GM19468 (cell line): ENCODE measurements around the gene TPM2.
A peak's percentile ranks its signal among the peaks of the same experiment; 100 is the strongest.

Experiments used
- ATAC-seq: cut with Tn5 transposase; IDR thresholded peaks from one replicate; pipeline ENCODE4 v1.9.1; 2021; ENCODE audit warnings: mild to moderate bottlenecking, moderate library complexity, moderate number of reproducible peaks; ENCODE audit not compliant: unreplicated experiment; ENCODE audit errors: extremely low read depth

TPM2 gene

GRCh38 chr9:35680331-35681105, 9.2 kb downstream of the TPM2 start:
- ATAC-seq = no peak

GRCh38 chr9:35679766-35680330, 9.9 kb downstream of the TPM2 start:
- ATAC-seq = no peak

GRCh38 chr9:35679091-35679490, 10.6 kb downstream of the TPM2 start:
- no peak for ATAC-seq

- no peak for ATAC-seq
Observed at GRCh38 chr9:35675732-35676392, 13.9 kb downstream of the TPM2 start.

- no peak for ATAC-seq
Observed at GRCh38 chr9:35675204-35675603, 14.5 kb downstream of the TPM2 start.

- no peak for ATAC-seq
Observed at GRCh38 chr9:35674025-35674361, 15.7 kb downstream of the TPM2 start.

- ATAC-seq = no peak
Observed at GRCh38 chr9:35673132-35674024, 16.3 kb downstream of the TPM2 start, which contains the start of gene CA9. CA9 (plus strand) TSS chr9:35673928; CDS start chr9:35673960, 32 bp downstream.

- no peak for ATAC-seq
Observed at GRCh38 chr9:35669331-35670145, 20.2 kb downstream of the TPM2 start.

- ATAC-seq = no peak
Observed at GRCh38 chr9:35667939-35668338, 21.8 kb downstream of the TPM2 start.

- no peak for ATAC-seq
Observed at GRCh38 chr9:35666549-35666948, 23.2 kb downstream of the TPM2 start.

- ATAC-seq = no peak
Observed at GRCh38 chr9:35666045-35666444, 23.7 kb downstream of the TPM2 start.

GRCh38 chr9:35665471-35665818, 24.3 kb downstream of the TPM2 start:
- ATAC-seq = no peak

GRCh38 chr9:35664531-35665470, 24.9 kb downstream of the TPM2 start, which contains the start of gene ARHGEF39:
ARHGEF39 (minus strand) TSS chr9:35665195; CDS start chr9:35665169, 26 bp downstream.
- peak; percentile 66 for ATAC-seq

GRCh38 chr9:35662437-35662836, 27.3 kb downstream of the TPM2 start:
- ATAC-seq = no peak

GRCh38 chr9:35661756-35662350, 27.9 kb downstream of the TPM2 start:
- ATAC-seq = no peak

- ATAC-seq = no peak
Observed at GRCh38 chr9:35660966-35661415, 28.7 kb downstream of the TPM2 start.

- ATAC-seq = no peak
Observed at GRCh38 chr9:35659340-35659739, 30.4 kb downstream of the TPM2 start.

GRCh38 chr9:35658968-35659220, 30.8 kb downstream of the TPM2 start:
- no peak for ATAC-seq
